Occipital lobe (tissue), 2 donors: ENCODE results near the gene DIDO1. TPM values are rescaled to one million over a fixed set of nuclear protein-coding genes. Genes with fewer than 3 reads are reported as not detected.

Source experiments
- DNase-seq: peaks from one replicate; lab custom pipeline; 2025; lab: John Stamatoyannopoulos, UW
- total RNA-seq: library from RNA; depleted of rRNA; stranded (reverse); fragments of >200 nt; gene quantifications from one replicate; pipeline ENCODE4 v1.2.3, GENCODE V29; 2014

Gene DIDO1
- total RNA-seq = 43.4 TPM

- peak; percentile 84 for DNase-seq
Observed at GRCh38 chr20:62926229-62927127, at the start of gene DIDO1. TSS of gene DIDO1 (minus strand) at chr20:62926505.

GRCh38 chr20:62975251-62975760, 49.0 kb upstream of the DIDO1 start:
- DNase-seq = no peak

DNA sequence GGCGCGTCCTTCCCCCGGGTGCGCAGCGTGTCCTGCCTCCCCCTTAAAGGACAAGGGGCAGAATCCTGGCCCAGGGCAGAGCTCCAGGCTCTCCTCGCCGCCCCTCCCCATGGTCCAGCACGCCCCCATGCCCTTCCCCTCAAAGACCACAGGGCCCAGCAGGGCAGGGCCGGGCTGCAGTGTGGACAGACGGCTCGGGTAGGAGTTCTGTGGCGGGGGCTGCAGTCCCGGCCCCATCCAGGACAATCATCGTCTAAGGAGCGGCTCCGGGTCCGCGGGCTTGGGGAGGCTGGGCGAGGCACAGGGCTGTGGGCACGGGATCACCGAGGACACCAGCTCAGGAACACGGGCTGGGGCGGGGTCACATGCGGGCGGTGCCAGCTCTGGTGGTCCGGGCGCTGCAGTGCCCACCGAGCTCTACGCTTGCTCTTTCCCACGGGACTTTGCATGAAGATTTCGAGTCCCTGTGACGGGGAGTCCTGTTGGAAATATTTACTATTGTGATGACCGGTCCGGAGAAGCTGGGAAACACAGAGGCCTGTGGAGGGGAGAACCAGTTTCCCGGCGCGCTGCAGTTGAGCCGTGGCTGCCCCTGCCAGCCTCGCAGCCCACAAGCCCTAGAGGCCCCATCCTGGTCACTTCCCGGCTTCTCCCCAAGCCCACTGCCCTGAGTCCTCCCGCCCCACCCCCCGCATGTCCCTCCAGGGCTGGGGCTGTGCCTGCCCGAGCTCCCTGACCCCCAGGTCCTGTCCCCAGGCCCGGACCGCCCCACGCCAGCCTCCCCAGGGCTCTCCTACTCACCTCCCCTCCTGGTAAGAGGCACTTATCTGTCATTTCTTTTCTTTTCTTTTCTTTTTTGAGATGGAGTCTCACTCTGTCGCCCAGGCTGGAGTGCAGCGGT, 46.8 kb upstream of the DIDO1 start:
- DNase-seq = no peak

DNA sequence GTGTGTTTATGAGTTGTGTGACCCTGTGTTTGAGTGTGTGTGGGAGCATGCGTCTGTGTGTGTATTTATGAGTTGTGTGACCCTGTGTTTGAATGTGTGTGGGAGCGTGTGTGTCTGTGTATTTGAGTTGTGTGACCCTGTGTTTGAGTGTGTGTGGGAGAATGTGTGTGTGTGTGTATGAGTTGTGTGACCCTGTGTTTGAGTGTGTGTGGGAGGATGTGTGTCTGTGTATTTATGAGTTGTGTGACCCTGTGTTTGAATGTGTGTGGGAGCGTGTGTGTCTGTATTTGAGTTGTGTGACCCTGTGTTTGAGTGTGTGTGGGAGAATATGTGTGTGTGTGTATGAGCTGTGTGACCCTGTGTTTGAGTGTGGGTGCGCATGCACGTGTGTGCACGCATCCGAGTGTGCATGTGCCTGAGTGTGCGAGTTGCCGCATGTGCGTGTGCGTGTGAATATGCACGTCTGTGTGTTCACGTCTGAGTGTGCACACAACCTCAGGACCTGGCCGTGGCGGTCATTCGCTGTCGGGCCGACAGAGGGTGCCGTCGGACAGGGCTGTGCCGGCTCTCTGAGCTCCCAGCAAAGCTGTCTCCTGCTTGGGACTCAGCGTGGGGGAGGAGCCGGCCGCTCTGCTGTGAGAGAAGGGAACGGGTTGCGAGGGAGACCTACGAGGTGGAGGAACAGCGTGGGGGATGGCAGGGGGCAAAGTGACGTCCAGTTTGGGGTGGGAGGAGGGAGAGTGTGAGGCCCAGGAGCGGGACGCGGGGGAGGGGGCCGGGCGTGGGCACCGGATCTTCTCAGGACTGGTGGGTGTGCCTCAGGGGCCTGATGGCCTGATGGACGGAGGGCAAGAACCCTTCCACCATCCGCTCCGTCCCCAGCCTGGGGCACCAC, 45.9 kb upstream of the DIDO1 start:
- DNase-seq = peak; percentile 68

- DNase-seq = no peak
Observed at GRCh38 chr20:62971211-62971949, 45.1 kb upstream of the DIDO1 start.

- DNase-seq = no peak
Observed at GRCh38 chr20:62970307-62971210, 44.3 kb upstream of the DIDO1 start.

DNA sequence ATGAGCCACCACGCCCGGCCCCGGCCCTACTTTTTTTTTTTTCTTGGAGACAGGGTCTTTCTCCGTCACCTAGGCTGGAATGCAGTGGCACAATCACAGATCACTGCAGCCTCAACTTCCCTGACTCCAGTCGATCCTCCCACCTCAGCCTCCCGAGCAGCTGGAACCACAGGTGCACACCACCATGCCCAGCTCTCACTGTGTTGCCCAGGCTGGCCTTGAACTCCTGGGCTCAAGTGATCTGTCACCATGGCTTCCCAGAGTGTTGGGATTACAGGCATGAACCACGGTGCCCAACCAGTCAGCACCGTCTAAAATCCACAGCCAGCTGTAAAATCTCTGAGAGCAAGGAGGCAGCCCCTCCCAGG, 43.6 kb upstream of the DIDO1 start:
- DNase-seq = no peak

GRCh38 chr20:62969179-62969760, 43.0 kb upstream of the DIDO1 start:
- DNase-seq = no peak

DNA sequence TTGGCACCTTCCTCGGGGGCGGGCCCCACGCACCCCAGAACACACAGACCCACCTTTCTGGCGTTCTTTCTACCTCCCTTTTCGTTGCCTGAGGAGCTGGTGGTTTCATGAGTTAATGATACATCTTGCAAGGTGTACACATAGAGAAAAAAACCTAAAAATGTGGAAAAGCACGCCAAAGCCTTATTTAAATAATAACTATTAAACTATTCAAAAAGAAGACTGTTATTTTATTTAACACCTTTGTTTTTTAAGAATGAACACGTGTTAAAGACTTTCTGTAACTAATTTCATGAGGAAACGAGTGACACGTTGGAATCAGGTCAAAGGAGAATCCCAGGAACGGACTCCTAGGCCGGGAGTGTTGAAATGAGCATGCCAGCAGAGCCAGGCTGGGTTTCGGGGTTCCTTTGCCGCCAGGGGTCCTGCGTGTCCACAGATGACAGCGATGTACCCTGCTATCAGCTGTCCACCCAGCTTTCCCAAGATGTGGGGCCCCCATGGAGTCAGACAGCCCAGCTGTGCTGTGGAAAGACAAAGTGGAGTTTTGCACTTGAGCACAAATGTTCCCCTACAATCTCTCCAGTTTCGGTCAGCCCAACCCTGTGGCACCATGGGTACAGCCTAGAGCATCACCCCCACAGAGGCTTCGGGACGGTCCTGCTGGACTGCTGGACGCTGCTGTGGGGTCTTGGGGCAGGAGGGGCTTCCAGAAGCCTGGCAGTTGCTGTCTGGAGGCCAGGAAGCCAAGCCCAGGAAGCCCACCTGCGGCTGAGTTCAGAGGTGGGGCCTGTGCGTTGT, 42.3 kb upstream of the DIDO1 start:
- DNase-seq = no peak

DNA sequence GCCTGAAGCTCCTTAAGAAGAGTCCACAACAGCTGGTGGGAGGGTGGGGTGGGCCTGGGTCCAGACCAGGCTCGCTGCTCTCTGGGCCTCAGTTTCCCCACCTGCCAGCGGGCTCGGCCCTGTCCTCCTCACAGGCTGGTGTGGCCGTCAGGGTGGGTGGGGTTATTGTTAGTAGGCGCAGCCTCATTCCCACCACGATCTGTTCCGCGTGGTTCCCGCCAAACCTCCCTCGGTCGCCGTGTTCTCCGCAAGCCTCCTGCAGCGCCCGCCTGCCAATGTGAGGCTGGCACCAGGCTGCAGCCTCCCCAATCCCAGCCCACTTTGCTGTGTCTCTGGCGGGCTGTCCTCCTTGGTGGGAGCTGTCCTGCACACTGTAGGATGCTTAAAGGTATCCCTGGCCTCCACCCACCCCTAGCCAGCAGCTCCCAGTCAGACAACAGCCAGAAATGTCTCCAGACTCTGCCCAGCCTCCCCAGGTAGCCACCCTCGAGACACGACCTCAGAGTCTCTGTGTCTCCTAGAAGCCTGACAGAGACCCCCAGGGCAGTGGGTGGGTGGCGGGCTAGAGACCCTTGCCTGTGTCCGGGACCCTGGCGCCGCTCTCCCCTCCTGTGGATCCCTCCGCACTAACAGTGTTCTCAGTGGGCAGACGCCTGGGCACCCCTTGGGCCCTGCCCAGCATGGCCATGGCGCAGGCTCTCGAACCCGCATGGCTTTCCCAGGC, 41.5 kb upstream of the DIDO1 start:
- no peak for DNase-seq

GRCh38 chr20:62967149-62967501, 40.8 kb upstream of the DIDO1 start:
- no peak for DNase-seq

GRCh38 chr20:62966212-62967148, 40.2 kb upstream of the DIDO1 start:
- no peak for DNase-seq

DNA sequence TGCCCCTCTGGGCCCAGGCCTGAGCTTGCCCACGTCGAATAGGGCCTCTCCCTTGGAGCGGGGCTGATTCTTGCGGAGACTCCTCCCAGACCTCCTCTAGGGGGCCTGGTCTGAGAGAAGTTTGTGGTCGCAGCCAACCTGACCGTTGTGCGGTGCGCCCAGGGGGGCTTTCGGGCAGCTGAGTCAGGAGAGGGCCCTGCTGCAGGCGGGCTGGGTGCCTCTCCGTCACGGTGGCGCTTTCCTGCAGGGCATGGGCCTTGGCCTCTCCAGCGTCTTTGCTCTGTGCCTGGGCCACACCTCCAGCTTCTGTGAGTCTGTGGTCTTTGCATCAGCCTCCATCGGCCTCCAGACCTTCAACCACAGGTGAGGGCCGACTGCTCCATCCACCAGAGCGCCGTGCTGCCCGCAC, 39.1 kb upstream of the DIDO1 start:
- DNase-seq = no peak

- DNase-seq = no peak
Observed at GRCh38 chr20:62964700-62965099, 38.4 kb upstream of the DIDO1 start.

DNA sequence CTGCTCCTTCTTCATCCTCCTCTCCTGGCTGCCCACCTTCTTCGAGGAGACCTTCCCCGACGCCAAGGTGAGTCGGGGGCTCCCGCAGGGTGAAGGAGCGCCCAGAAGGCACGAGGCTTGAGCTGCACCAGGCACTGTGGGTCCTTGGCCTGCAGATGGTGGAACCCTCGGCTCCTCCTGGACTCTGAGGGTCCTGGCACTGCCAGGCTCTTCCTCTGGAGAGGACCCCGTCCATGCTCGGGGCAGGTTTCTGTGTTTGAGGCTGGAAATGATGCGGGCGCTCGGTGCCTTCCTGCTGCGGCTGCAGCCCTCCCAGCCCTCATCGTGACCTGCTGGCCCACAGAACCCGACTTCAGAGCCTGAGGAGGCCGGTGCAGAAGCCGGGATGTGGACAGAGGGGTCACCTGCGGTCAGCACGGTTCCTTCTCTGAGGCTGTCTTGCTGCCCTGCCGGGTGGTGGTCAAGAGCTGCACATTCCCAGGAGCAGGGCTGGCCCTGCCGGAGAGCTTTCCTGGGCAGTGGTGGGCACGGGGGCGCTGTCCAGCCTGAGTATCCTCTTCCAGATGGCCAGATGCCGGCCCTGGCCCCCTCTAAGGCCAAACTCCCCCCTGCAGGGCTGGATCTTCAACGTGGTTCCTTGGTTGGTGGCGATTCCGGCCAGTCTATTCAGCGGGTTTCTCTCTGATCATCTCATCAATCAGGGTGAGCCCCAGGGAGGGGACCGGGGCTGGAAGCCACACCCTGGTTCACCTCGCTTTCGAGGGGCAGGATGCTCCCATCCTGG, 37.5 kb upstream of the DIDO1 start:
- no peak for DNase-seq
